Neural cell (in vitro differentiated cells): ENCODE measurements around the gene SUSD2. TPM values are rescaled to one million over a fixed set of nuclear protein-coding genes. Genes with fewer than 3 reads are reported as not detected.

Experiments used
- H2AFZ ChIP-seq: fragments of 200-600, 300-800 bp; sonication (generic), shearing (Covaris generic); 2 replicates; pipeline ENCODE4 v1.6.0; 2014; ENCODE audit warnings: low read depth, mild to moderate bottlenecking, antibody characterized with exemption, low read length, moderate library complexity
- H3F3A ChIP-seq: fragments of 200-600 bp; shearing (Covaris generic); 2 replicates; pipeline ENCODE4 v1.6.1; 2016; ENCODE audit warnings: mild to moderate bottlenecking, moderate library complexity, mixed read lengths, antibody characterized with exemption, low read length; ENCODE audit not compliant: insufficient read depth, poor library complexity, severe bottlenecking
- H3K27ac ChIP-seq: fragments of 200-600, 300-800 bp; sonication (generic), shearing (Covaris generic); 2 replicates; pipeline ENCODE4 v1.5.1; 2014; ENCODE audit warnings: mild to moderate bottlenecking, low read length, moderate library complexity
- H3K27me3 ChIP-seq: fragments of 300-800, 200-600 bp; sonication (generic), shearing (Covaris generic); 2 replicates; pipeline ENCODE4 v1.6.0; 2014; ENCODE audit warnings: mild to moderate bottlenecking, low read depth, low read length, moderate library complexity; ENCODE audit not compliant: insufficient read depth
- H3K36me3 ChIP-seq: fragments of 300-800, 200-600 bp; sonication (generic), shearing (Covaris generic); 2 replicates; pipeline ENCODE4 v1.5.1; 2014; ENCODE audit warnings: mild to moderate bottlenecking, antibody characterized with exemption, low read length, moderate library complexity; ENCODE audit not compliant: insufficient read depth
- H3K4me2 ChIP-seq: fragments of 300-800, 200-600 bp; sonication (generic), shearing (Covaris generic); 2 replicates; pipeline ENCODE4 v1.6.0; 2014; ENCODE audit warnings: mild to moderate bottlenecking, low read length
- H3K4me3 ChIP-seq: fragments of 300-800, 200-600 bp; sonication (generic), shearing (Covaris generic); 2 replicates; pipeline ENCODE4 v1.5.1; 2014; ENCODE audit warnings: mild to moderate bottlenecking, low read length, moderate library complexity
- H3K79me2 ChIP-seq: fragments of 200-600 bp; shearing (Covaris generic); replicated peaks from 2 replicates; pipeline ENCODE4 v1.6.0; 2014; ENCODE audit warnings: mild to moderate bottlenecking, low read length, moderate library complexity; ENCODE audit not compliant: insufficient read depth
- H3K9ac ChIP-seq: fragments of 300-800, 200-600 bp; sonication (generic), shearing (Covaris generic); 2 replicates; pipeline ENCODE4 v1.6.1; 2016; ENCODE audit warnings: mild to moderate bottlenecking, low read length, mixed read lengths
- H3K9me2 ChIP-seq: fragments of 200-600 bp; shearing (Covaris generic); 2 replicates; pipeline ENCODE4 v1.6.1; 2016; ENCODE audit warnings: mild to moderate bottlenecking, low read length, mixed read lengths; ENCODE audit not compliant: insufficient read depth
- H3K9me3 ChIP-seq: fragments of 200-600, 300-800 bp; sonication (generic), shearing (Covaris generic); 2 replicates; pipeline ENCODE4 v1.6.1; 2016; ENCODE audit warnings: mild to moderate bottlenecking, mixed run types, low read length, moderate library complexity, mixed read lengths
- H4K20me1 ChIP-seq: fragments of 200-600 bp; shearing (Covaris generic); 2 replicates; pipeline ENCODE4 v1.6.1; 2016; ENCODE audit warnings: mild to moderate bottlenecking, mixed run types; ENCODE audit not compliant: insufficient read depth
- EP300 ChIP-seq: fragments of 450-650 bp; conservative IDR thresholded peaks from 2 replicates; pipeline ENCODE4 v1.6.1; 2014; ENCODE audit warnings: antibody characterized with exemption, mild to moderate bottlenecking, moderate library complexity; ENCODE audit not compliant: poor library complexity, severe bottlenecking
- EZH2 ChIP-seq: fragments of 200-600, 300-800 bp; shearing (Covaris generic), sonication (generic); IDR thresholded peaks from 2 replicates; pipeline ENCODE4 v1.6.1; 2014; ENCODE audit warnings: antibody characterized with exemption, low read length, borderline replicate concordance, mild to moderate bottlenecking; ENCODE audit not compliant: insufficient read depth, poor library complexity, severe bottlenecking
- MXI1 ChIP-seq: fragments of 450-650 bp; conservative IDR thresholded peaks from 2 replicates; pipeline ENCODE4 v1.6.1; 2014; ENCODE audit warnings: antibody characterized with exemption, mild to moderate bottlenecking; ENCODE audit not compliant: poor library complexity, severe bottlenecking
- POLR2AphosphoS5 ChIP-seq: IDR thresholded peaks from 2 replicates; pipeline ENCODE4 v1.6.1; 2012
- RAD21 ChIP-seq: fragments of 450-650 bp; conservative IDR thresholded peaks from 2 replicates; pipeline ENCODE4 v1.6.1; 2014; ENCODE audit warnings: antibody characterized with exemption, mild to moderate bottlenecking, moderate library complexity
- REST ChIP-seq: IDR thresholded peaks from 2 replicates; pipeline ENCODE4 v1.6.1; 2012; ENCODE audit warnings: borderline replicate concordance
- SMC3 ChIP-seq: fragments of 450-650 bp; conservative IDR thresholded peaks from 2 replicates; pipeline ENCODE4 v1.6.1; 2014; ENCODE audit warnings: antibody characterized with exemption, mild to moderate bottlenecking, moderate library complexity; ENCODE audit not compliant: poor library complexity
- TAF1 ChIP-seq: IDR thresholded peaks from 2 replicates; pipeline ENCODE4 v1.6.1; 2012; ENCODE audit warnings: low read depth
- polyA plus RNA-seq: library from polyadenylated mRNA; depleted of rRNA; stranded (reverse); fragments of >200 nt; gene quantifications from 2 replicates; pipeline ENCODE4 v1.2.3, GENCODE V29; 2014
- TF ChIP-seq, protein P1 (sequence below): fragments of 450-650 bp; IDR thresholded peaks from 2 replicates; pipeline ENCODE4 v1.5.1; 2014; ENCODE audit warnings: antibody characterized with exemption, mild to moderate bottlenecking, moderate library complexity; ENCODE audit not compliant: poor library complexity, severe bottlenecking

Gene SUSD2
- polyA plus RNA-seq, 1 donor from 2014 or later: 0.20 TPM

DNA sequence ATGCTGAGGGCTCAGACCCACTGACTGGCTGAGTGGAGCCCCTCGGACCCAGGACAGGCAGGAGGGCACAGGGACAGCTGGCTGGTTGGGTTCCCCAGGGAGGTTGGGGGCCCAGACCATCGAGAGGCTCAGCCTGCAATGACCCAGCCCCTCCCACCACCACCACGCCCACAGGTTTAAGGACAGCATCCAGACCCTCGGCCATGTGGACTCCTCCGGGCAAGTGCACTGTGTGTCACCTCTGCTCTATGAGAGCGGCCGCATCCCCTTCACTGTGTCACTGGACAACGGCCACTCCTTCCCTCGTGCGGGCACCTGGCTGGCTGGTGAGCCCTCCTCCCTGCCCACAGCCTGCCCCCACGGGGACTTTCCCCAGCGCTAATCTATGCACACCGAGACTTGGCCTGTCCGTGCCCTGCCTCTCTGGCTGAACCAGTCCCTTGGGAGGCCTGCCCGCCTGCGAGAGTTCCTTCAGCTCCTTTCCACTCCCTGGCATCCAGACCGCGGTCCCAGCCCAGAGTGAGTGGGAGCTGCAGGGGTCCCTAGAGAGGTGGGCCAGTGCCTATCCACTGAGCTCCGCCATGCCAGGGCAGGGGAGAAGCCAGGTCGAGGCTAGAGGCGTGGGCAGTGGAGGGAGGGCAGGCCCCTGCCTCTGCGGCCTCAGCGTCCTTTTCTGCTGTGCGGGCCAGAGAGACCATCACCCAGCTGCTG, 2.2 kb downstream of the SUSD2 start:
- Histone ChIP-seq H3K79me2 (no peaks in the 10 kb centered on the region), H3K4me2 (no peak overlapping the region), H3K36me3 (no peaks in the 10 kb centered on the region), H3K4me3 (no peak overlapping the region), H3K27me3 (no peaks in the 10 kb centered on the region), H4K20me1 (no peaks in the 10 kb centered on the region), H2AFZ (no peak overlapping the region), H3F3A (no peaks in the 10 kb centered on the region), H3K9me2 (no peaks in the 10 kb centered on the region), H3K9me3 (no peaks in the 10 kb centered on the region), H3K9ac (no peak overlapping the region), H3K27ac (no peak overlapping the region)
- no peak for TF ChIP-seq TAF1
- no peak for TF ChIP-seq SMC3
- TF ChIP-seq POLR2AphosphoS5: no peak
- TF ChIP-seq, protein P1, sequence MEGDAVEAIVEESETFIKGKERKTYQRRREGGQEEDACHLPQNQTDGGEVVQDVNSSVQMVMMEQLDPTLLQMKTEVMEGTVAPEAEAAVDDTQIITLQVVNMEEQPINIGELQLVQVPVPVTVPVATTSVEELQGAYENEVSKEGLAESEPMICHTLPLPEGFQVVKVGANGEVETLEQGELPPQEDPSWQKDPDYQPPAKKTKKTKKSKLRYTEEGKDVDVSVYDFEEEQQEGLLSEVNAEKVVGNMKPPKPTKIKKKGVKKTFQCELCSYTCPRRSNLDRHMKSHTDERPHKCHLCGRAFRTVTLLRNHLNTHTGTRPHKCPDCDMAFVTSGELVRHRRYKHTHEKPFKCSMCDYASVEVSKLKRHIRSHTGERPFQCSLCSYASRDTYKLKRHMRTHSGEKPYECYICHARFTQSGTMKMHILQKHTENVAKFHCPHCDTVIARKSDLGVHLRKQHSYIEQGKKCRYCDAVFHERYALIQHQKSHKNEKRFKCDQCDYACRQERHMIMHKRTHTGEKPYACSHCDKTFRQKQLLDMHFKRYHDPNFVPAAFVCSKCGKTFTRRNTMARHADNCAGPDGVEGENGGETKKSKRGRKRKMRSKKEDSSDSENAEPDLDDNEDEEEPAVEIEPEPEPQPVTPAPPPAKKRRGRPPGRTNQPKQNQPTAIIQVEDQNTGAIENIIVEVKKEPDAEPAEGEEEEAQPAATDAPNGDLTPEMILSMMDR: no peak
- TF ChIP-seq EP300: no peak
- TF ChIP-seq MXI1: no peak
- no peak for TF ChIP-seq EZH2
- no peak for TF ChIP-seq RAD21
- TF ChIP-seq REST: no peak

- no peak overlapping the region for H2AFZ ChIP-seq
- no peaks in the 10 kb centered on the region for H3K27me3 ChIP-seq
- no peaks in the 10 kb centered on the region for H3F3A ChIP-seq
- H3K9ac ChIP-seq: no peak overlapping the region
- no peak overlapping the region for H3K4me2 ChIP-seq
- H3K36me3 ChIP-seq: no peaks in the 10 kb centered on the region
- no peak overlapping the region for H3K4me3 ChIP-seq
- no peaks in the 10 kb centered on the region for H3K9me3 ChIP-seq
- no peaks in the 10 kb centered on the region for H3K9me2 ChIP-seq
- no peak for TF ChIP-seq POLR2AphosphoS5
- no peak for TF ChIP-seq EZH2
- no peak for TF ChIP-seq SMC3
- TF ChIP-seq REST: no peak
- no peak for TF ChIP-seq RAD21
- TF ChIP-seq, protein P1: no peak
- no peak for TF ChIP-seq EP300
- no peak for TF ChIP-seq MXI1
- TF ChIP-seq TAF1: no peak
- H3K79me2 ChIP-seq: no peaks in the 10 kb centered on the region
- H4K20me1 ChIP-seq: no peaks in the 10 kb centered on the region
- no peak overlapping the region for H3K27ac ChIP-seq
These were observed 2.9 kb downstream of the SUSD2 start for GRCh38 chr22:24184057-24184798.
